SK-N-SH (cell line): Measurements from ENCODE around the gene UBXN6.

Experiments used
- EP300 ChIP-seq, 2 experiments: IDR thresholded peaks; 2 replicates each; pipeline versions ENCODE4 v1.4.0 to v1.6.1; 2012; ENCODE audit warnings: borderline replicate concordance in 1 of 2, low read depth in 1 of 2, low read length in 1 of 2
- POLR2AphosphoS5 ChIP-seq: IDR thresholded peaks from 2 replicates; pipeline ENCODE4 v1.6.1; 2012; ENCODE audit warnings: low read depth, low read length
- SMC3 ChIP-seq: IDR thresholded peaks from 2 replicates; pipeline ENCODE4 v1.6.1; 2012; ENCODE audit warnings: low read depth, low read length, improper control_type of control experiment
- TCF12 ChIP-seq: IDR thresholded peaks from 2 replicates; pipeline ENCODE4 v1.4.0; 2012
- TF ChIP-seq, protein P1 (sequence below): fragments of 200-600 bp; sonication (generic); IDR thresholded peaks from 2 replicates; pipeline ENCODE4 v1.6.1; 2017; ENCODE audit warnings: antibody characterized with exemption, mild to moderate bottlenecking, moderate library complexity
- TF ChIP-seq, protein P2 (sequence below): IDR thresholded peaks from 2 replicates; pipeline ENCODE4 v1.4.0; 2012; ENCODE audit warnings: low read depth
- TF ChIP-seq, protein P3 (sequence below): fragments of 150-350 bp; IDR thresholded peaks from 2 replicates; pipeline ENCODE4 v1.6.1; 2017; ENCODE audit warnings: antibody characterized with exemption, low read length, low read depth, borderline replicate concordance

GRCh38 chr19:4493929-4494690, 36.5 kb upstream of the UBXN6 start:
- TF ChIP-seq EP300 (IDR thresholded peaks at IDR 0.05; ENCODE audit: borderline replicate concordance in 1 of 2, low read depth in 1 of 2, low read length in 1 of 2) (no peak), POLR2AphosphoS5 (no peak), TCF12 (no peak), SMC3 (no peak)
- TF ChIP-seq, protein P1, sequence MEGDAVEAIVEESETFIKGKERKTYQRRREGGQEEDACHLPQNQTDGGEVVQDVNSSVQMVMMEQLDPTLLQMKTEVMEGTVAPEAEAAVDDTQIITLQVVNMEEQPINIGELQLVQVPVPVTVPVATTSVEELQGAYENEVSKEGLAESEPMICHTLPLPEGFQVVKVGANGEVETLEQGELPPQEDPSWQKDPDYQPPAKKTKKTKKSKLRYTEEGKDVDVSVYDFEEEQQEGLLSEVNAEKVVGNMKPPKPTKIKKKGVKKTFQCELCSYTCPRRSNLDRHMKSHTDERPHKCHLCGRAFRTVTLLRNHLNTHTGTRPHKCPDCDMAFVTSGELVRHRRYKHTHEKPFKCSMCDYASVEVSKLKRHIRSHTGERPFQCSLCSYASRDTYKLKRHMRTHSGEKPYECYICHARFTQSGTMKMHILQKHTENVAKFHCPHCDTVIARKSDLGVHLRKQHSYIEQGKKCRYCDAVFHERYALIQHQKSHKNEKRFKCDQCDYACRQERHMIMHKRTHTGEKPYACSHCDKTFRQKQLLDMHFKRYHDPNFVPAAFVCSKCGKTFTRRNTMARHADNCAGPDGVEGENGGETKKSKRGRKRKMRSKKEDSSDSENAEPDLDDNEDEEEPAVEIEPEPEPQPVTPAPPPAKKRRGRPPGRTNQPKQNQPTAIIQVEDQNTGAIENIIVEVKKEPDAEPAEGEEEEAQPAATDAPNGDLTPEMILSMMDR, result no peak
- TF ChIP-seq, protein P2, sequence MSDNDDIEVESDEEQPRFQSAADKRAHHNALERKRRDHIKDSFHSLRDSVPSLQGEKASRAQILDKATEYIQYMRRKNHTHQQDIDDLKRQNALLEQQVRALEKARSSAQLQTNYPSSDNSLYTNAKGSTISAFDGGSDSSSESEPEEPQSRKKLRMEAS, result no peak
- TF ChIP-seq, protein P3, sequence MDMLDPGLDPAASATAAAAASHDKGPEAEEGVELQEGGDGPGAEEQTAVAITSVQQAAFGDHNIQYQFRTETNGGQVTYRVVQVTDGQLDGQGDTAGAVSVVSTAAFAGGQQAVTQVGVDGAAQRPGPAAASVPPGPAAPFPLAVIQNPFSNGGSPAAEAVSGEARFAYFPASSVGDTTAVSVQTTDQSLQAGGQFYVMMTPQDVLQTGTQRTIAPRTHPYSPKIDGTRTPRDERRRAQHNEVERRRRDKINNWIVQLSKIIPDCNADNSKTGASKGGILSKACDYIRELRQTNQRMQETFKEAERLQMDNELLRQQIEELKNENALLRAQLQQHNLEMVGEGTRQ, result no peak
